ENCODE data around the gene ASXL3. TPM values are rescaled to one million over a fixed set of nuclear protein-coding genes. Genes with fewer than 3 reads are reported as not detected.

ASXL3 gene
- total and polyA plus RNA-seq, 2 donors (not counting 3 experiments of a cell fraction or from before 2014, with no cell fraction given): 0.07 to 0.27 TPM

DNA sequence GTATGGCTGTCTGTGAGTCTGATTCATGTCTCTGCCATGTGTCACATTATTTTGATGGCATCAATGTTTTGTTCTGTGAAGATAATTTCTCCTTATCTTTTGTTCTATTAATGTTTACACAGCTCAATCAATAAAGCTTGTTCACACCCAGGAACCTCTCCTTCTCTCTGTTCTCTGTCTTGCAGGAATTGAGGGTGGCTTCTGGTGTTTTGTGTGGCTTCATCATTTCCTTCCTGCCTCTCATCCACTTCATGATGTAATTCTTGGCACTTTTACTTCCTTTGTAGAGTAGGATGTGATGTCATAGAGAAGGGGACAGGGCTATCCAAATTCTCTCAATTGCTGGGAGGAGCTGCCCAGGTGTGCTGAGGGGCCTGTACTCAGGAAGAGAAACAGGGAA, 27.2 kb downstream of the ASXL3 start:
- intact Hi-C loops (cut with micrococcal nuclease): no loop called here
- Histone ChIP-seq H3K9ac (replicated peaks; ENCODE audit: extremely low read depth, insufficient read depth, low read length) (no peak overlapping the region), H3K4me3 (replicated peaks in 1 of 3; ENCODE audit: insufficient read depth in 1 of 3, low read depth in 1 of 3, low read length in 3 of 3) (no peak overlapping the region), H3K36me3 (ENCODE audit: control insufficient read depth in 2 of 2, extremely low read depth in 1 of 2, insufficient read depth in 2 of 2, low read length in 2 of 2) (no peaks in the 10 kb centered on the region), H4K20me1 (replicated peaks; ENCODE audit: control insufficient read depth, extremely low read depth, insufficient read depth, low read length) (no peaks in the 10 kb centered on the region), H2AFZ (ENCODE audit: low read depth, low read length) (no peak overlapping the region), H3K27me3 (ENCODE audit: control insufficient read depth in 2 of 2, insufficient read depth in 2 of 2, low read length in 2 of 2) (peaks cover 0 to 1% of the 10 kb centered on the region in 2 experiments), H3K9me1 (replicated peaks; ENCODE audit: control insufficient read depth, extremely low read depth, insufficient read depth, low read length) (no peaks in the 10 kb centered on the region), H3K4me2 (ENCODE audit: insufficient read depth, low read length) (no peak overlapping the region), H3K4me1 (ENCODE audit: control insufficient read depth, extremely low read depth, insufficient read depth, low read length) (peaks cover 7% of the 10 kb centered on the region), H3K79me2 (ENCODE audit: control insufficient read depth, insufficient read depth, low read length) (no peaks in the 10 kb centered on the region), H3K27ac (ENCODE audit: insufficient read depth, low read depth, low read length) (no peak overlapping the region), H3K9me3 (replicated peaks; ENCODE audit: control insufficient read depth, insufficient read depth, low read length) (no peaks in the 10 kb centered on the region)
- DNase-seq (ENCODE audit: low read depth, low spot score) (peak; percentile 32), FAIRE-seq (peak; percentile 64)
- CTCF ChIA-PET: interaction anchor here (1.2 to 1.8 kb wide), 3 partner anchors 9 to 10 kb away, joined by 3 to 7 read pairs (median 3); no protein-coding TSS in a partner anchor
- BruUV-seq (replicated peaks): no TSS peak
- dilution Hi-C loops (cut with MboI; ENCODE audit: extremely low pct_ligation_motif_present, low sequenced_read_pairs): no loop called here
- POLR2A ChIA-PET: no interaction called here
- TF ChIP-seq GATA2 (IDR thresholded peaks at IDR 0.05; ENCODE audit: insufficient read depth, insufficient read length, low read depth, low read length): peak; percentile 83
- no peak for TF ChIP-seq POLR2A (IDR thresholded peaks at IDR 0.05; ENCODE audit: low read depth, low read length)
- TF ChIP-seq, protein P1, sequence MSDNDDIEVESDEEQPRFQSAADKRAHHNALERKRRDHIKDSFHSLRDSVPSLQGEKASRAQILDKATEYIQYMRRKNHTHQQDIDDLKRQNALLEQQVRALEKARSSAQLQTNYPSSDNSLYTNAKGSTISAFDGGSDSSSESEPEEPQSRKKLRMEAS (IDR thresholded peaks at IDR 0.05; ENCODE audit: insufficient read depth, insufficient read length): no peak
- no peak for TF ChIP-seq EZH2 (IDR thresholded peaks at IDR 0.05; ENCODE audit: borderline replicate concordance, low read depth, low read length, severe bottlenecking)
- no peak for TF ChIP-seq MYC (IDR thresholded peaks at IDR 0.05; ENCODE audit: low read depth, low read length)
- TF ChIP-seq FOS (IDR thresholded peaks at IDR 0.05; ENCODE audit: borderline replicate concordance, insufficient read depth, low read length): peak; percentile 53
- TF ChIP-seq, protein P2, sequence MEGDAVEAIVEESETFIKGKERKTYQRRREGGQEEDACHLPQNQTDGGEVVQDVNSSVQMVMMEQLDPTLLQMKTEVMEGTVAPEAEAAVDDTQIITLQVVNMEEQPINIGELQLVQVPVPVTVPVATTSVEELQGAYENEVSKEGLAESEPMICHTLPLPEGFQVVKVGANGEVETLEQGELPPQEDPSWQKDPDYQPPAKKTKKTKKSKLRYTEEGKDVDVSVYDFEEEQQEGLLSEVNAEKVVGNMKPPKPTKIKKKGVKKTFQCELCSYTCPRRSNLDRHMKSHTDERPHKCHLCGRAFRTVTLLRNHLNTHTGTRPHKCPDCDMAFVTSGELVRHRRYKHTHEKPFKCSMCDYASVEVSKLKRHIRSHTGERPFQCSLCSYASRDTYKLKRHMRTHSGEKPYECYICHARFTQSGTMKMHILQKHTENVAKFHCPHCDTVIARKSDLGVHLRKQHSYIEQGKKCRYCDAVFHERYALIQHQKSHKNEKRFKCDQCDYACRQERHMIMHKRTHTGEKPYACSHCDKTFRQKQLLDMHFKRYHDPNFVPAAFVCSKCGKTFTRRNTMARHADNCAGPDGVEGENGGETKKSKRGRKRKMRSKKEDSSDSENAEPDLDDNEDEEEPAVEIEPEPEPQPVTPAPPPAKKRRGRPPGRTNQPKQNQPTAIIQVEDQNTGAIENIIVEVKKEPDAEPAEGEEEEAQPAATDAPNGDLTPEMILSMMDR (IDR thresholded peaks at IDR 0.05; ENCODE audit: extremely low read depth in 1 of 2, insufficient read depth in 1 of 2, low read depth in 1 of 2, low read length in 2 of 2): no peak
- TF ChIP-seq JUN (IDR thresholded peaks at IDR 0.05; ENCODE audit: borderline replicate concordance, insufficient read depth, insufficient read length, low read depth): no peak
- peak; percentile 31 for TF ChIP-seq POLR2AphosphoS5 (IDR thresholded peaks at IDR 0.05; ENCODE audit: insufficient read depth, low read depth, low read length)
